NOMO-1 treated with DMSO at 0.1 percent for 48 hours (cell line): ENCODE measurements around the gene DDX55.

Experiments
- DNase-seq: peaks from one replicate; lab custom pipeline; 2025; ENCODE audit not compliant: unreplicated experiment; lab: John Stamatoyannopoulos, UW

Gene DDX55

GRCh38 chr12:123608182-123608581 is 6.3 kb downstream of the DDX55 start:
- DNase-seq, result no peak

GRCh38 chr12:123614110-123614509 is 12.2 kb downstream of the DDX55 start:
- DNase-seq, result no peak

- DNase-seq, result no peak
These were observed 12.6 kb downstream of the DDX55 start for GRCh38 chr12:123614531-123614930.

- no peak for DNase-seq
These were observed 15.2 kb downstream of the DDX55 start for GRCh38 chr12:123617144-123617543.

GRCh38 chr12:123617580-123617979 is 15.7 kb downstream of the DDX55 start:
- no peak for DNase-seq

GRCh38 chr12:123621101-123621500 is 19.2 kb downstream of the DDX55 start:
- no peak for DNase-seq

- no peak for DNase-seq
These were observed 20.0 kb downstream of the DDX55 start for GRCh38 chr12:123621619-123622530.

GRCh38 chr12:123633379-123634141 is 31.7 kb downstream of the DDX55 start, which contains the start of the genes EIF2B1 and GTF2H3:
Gene EIF2B1 (minus strand): TSS chr12:123633686. CDS start chr12:123633557, 129 bp downstream.
Gene GTF2H3 (plus strand): TSS chr12:123633829. CDS start chr12:123633860, 31 bp downstream.
- DNase-seq, result peak; percentile 96

GRCh38 chr12:123634142-123634561 is 32.3 kb downstream of the DDX55 start:
- peak; percentile 5 for DNase-seq

- no peak for DNase-seq
These were observed 42.0 kb downstream of the DDX55 start for GRCh38 chr12:123643911-123644310.

GRCh38 chr12:123645380-123645779 is 43.5 kb downstream of the DDX55 start:
- no peak for DNase-seq

- DNase-seq, result no peak
These were observed 44.0 kb downstream of the DDX55 start for GRCh38 chr12:123645878-123646277.

- no peak for DNase-seq
These were observed 46.5 kb downstream of the DDX55 start for GRCh38 chr12:123648401-123648800.

- no peak for DNase-seq
These were observed 52.3 kb downstream of the DDX55 start for GRCh38 chr12:123654129-123654701.

GRCh38 chr12:123655420-123655819 is 53.5 kb downstream of the DDX55 start:
- no peak for DNase-seq

GRCh38 chr12:123656392-123656791 is 54.5 kb downstream of the DDX55 start:
- no peak for DNase-seq

- no peak for DNase-seq
These were observed 55.3 kb downstream of the DDX55 start for GRCh38 chr12:123657211-123657610.

- no peak for DNase-seq
These were observed 58.3 kb downstream of the DDX55 start for GRCh38 chr12:123659996-123660727.

- no peak for DNase-seq
These were observed 65.9 kb downstream of the DDX55 start for GRCh38 chr12:123667771-123668170.
